Frontal cortex (tissue), 4 donors: ENCODE data around the gene ARFGAP3. TPM values are rescaled to one million over a fixed set of nuclear protein-coding genes. Genes with fewer than 3 reads are reported as not detected.
A peak's percentile ranks its signal among the peaks of the same experiment; 100 is the strongest.

Source experiments
- DNase-seq, 2 donors: peaks; one replicate each; pipeline ENCODE4 v3.0.0; 2012; ENCODE audit warnings: low spot score in 2 of 2
- FAIRE-seq: peaks from 2 replicates; lab custom pipeline; 2012; peaks lifted over from hg19 to GRCh38; lab: Jason Lieb, UNC
- total RNA-seq: library from RNA; depleted of rRNA; stranded (reverse); fragments of >200 nt; gene quantifications from one replicate; pipeline ENCODE4 v1.2.3, GENCODE V29; 2014
- donor health status: control.
- donor health status: control.
- donor health status: control.

ARFGAP3 gene
- total RNA-seq, 1 donor from 2014 or later: 84.8 TPM

GRCh38 chr22:42866100-42866499, 9.0 kb upstream of the ARFGAP3 start:
- DNase-seq: no peak
- no peak for FAIRE-seq

- DNase-seq: no peak
- no peak for FAIRE-seq
These were observed 8.5 kb upstream of the ARFGAP3 start for GRCh38 chr22:42865536-42865935.

GRCh38 chr22:42863349-42863961, 6.4 kb upstream of the ARFGAP3 start:
- no peak for DNase-seq
- FAIRE-seq: no peak

GRCh38 chr22:42862045-42862734, 5.1 kb upstream of the ARFGAP3 start:
- no peak for FAIRE-seq
- no peak for DNase-seq

- FAIRE-seq (no peak), DNase-seq (no peak)
These were observed 3.9 kb upstream of the ARFGAP3 start for GRCh38 chr22:42860968-42861367.

- DNase-seq (no peak), FAIRE-seq (no peak)
These were observed 890 bp upstream of the ARFGAP3 start for GRCh38 chr22:42857845-42858481.

- FAIRE-seq (no peak), DNase-seq (peak; percentile 51 to 72)
These were observed 751 bp downstream of the ARFGAP3 start for GRCh38 chr22:42856179-42856864.

GRCh38 chr22:42855721-42856120, 1.4 kb downstream of the ARFGAP3 start:
- no peak for FAIRE-seq
- DNase-seq: no peak

- DNase-seq (no peak), FAIRE-seq (no peak)
These were observed 1.9 kb downstream of the ARFGAP3 start for GRCh38 chr22:42855211-42855610.

- FAIRE-seq: no peak
These were observed 8.0 kb downstream of the ARFGAP3 start for GRCh38 chr22:42848941-42849550.

GRCh38 chr22:42847110-42847509, 10.0 kb downstream of the ARFGAP3 start:
- no peak for DNase-seq
- no peak for FAIRE-seq

More at GRCh38 chr22:42848941-42849550, 8.0 kb downstream of the ARFGAP3 start:
- DNase-seq: no peak

- DNase-seq: no peak
- FAIRE-seq: no peak
These were observed 12.3 kb downstream of the ARFGAP3 start for GRCh38 chr22:42844756-42845155.

GRCh38 chr22:42842658-42843370, 14.3 kb downstream of the ARFGAP3 start:
- DNase-seq: no peak
- FAIRE-seq: no peak

GRCh38 chr22:42841444-42841843, 15.6 kb downstream of the ARFGAP3 start:
- FAIRE-seq: no peak
- no peak for DNase-seq

- FAIRE-seq (no peak), DNase-seq (no peak)
These were observed 19.5 kb downstream of the ARFGAP3 start for GRCh38 chr22:42837556-42837955.

- DNase-seq (no peak), FAIRE-seq (no peak)
These were observed 21.0 kb downstream of the ARFGAP3 start for GRCh38 chr22:42836026-42836425.

- FAIRE-seq (no peak), DNase-seq (no peak)
These were observed 22.7 kb downstream of the ARFGAP3 start for GRCh38 chr22:42834177-42834949.

- FAIRE-seq (no peak), DNase-seq (no peak)
These were observed 24.0 kb downstream of the ARFGAP3 start for GRCh38 chr22:42833104-42833503.

- FAIRE-seq: no peak
- DNase-seq: no peak
These were observed 25.4 kb downstream of the ARFGAP3 start for GRCh38 chr22:42831712-42832111.
